GM18505 (cell line): ENCODE data around the gene ROBO4.

Experiments
- ATAC-seq: cut with Tn5 transposase; IDR thresholded peaks from one replicate; pipeline ENCODE4 v1.9.1; 2021; ENCODE audit not compliant: unreplicated experiment
- POLR2A ChIP-seq: IDR thresholded peaks from 4 replicates; pipeline ENCODE4 v1.6.1; 2011; ENCODE audit warnings: borderline replicate concordance; ENCODE audit not compliant: insufficient read depth, insufficient read length; ENCODE audit errors: extremely low read depth

Gene ROBO4

DNA sequence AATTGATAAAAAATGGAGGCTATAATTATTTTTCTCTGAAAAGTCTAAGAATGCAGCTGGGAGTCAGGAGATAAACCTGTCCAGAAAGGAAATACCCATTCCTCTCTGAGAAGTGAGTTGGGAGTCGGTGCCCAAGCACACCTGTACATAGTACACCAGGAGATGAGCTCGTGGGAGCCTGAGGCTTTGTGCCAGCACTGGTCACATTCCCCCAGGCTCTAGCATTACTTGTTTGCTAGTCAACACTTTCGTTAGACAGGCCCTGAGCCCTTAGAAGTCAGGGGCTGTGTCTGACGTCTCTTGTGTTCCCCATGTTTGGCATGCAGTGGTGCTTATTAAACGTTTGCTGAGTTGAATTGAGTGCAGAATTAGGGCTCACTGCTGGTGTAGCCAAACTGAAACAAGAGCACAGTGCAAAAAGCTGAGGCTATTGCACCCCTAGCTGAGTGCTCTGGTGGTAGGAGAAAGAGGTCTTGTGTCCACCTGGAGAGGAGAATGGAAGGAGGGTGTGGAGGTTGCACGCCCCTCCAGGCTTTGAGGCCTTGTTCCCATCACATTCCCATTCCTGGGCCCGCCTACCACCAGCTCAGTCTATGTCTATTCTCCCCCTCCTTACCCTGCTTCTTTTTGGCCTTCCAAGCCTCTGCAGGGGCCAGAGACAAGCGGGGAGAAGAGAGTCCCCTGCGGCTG is 6.8 kb downstream of the ROBO4 start:
- no peak for ATAC-seq
- no peak for TF ChIP-seq POLR2A

GRCh38 chr11:124890151-124890550 is 7.5 kb downstream of the ROBO4 start:
- no peak for ATAC-seq
- no peak for TF ChIP-seq POLR2A

- no peak for ATAC-seq
Measured at GRCh38 chr11:124889191-124890091, 8.2 kb downstream of the ROBO4 start.

DNA sequence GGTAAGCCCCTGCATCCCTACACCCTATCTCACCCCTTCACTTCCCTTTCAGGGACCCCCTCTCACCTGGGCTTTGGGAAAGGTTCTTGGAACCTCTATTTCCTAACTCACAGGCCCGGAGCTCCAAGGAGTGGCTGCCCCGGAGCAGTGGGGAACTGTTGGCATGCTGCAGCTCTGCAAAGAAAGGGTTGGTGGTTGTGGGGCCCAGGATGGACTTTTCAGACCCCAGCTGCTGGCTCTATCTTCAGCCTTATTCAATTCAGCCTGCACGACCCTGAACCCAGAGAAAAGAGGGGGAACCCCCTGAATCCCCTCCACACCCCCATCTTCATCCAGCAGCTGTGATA is 10.0 kb downstream of the ROBO4 start:
- TF ChIP-seq POLR2A: no peak
- ATAC-seq: no peak

More at GRCh38 chr11:124889191-124890091, 8.2 kb downstream of the ROBO4 start:
- TF ChIP-seq POLR2A: no peak

DNA sequence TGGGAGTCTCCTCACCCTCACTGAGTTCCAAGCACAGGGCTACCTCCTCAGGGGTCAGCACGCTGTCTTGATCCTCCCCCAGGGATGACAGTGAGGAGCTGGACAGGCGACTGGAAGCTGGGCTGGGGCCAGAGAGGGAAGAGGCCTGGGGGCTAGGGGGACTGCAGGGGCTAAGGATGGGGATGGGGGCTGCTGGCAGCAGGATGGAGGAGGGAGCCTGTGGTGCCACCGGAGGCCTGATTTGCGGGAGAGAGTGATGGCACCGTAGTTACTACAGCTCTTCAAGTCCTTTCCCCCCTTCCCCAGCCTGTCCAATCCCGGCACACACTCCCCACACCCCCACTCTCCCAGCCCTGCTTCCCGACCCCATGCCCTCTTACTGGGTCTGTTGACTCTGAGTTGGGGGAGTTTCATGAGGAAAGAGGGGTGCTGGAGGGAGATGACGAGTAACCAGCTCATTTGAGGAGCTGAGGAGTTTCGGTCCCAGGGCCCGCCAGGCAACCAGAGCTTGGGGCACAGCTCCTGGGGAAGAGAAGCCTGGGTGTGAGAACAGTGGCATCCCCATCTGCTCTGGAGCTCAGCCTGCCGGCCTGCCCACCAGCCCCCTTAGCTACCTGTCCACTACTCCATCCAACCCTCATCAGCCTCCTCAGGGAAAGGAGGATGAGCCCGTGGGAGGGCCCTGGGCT is 10.5 kb downstream of the ROBO4 start:
- ATAC-seq: no peak
- no peak for TF ChIP-seq POLR2A

DNA sequence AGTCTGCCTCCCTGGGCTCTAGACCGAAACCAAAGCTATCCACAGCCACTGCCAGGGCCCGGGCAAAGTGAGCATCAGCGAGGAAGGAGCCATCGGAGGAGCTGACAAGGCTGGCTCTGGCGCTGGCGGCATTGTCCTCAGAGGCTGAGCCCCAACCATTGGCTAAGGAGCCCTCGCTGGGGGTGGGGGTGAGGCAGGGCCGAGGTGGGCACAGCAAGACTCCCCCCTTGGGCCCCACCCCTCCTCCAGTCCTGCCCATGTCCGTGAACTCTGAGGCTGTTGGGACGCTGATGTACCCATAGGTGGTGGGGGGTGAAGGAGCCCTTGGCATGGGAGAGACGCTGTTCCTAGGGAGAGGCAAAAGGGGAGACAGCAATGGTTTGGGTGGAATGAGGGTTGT is 11.2 kb downstream of the ROBO4 start:
- no peak for ATAC-seq

GRCh38 chr11:124884869-124885479 is 12.7 kb downstream of the ROBO4 start:
- ATAC-seq: no peak
- no peak for TF ChIP-seq POLR2A

More for the DNA sequence above, 11.2 kb downstream of the ROBO4 start:
- TF ChIP-seq POLR2A: no peak

- no peak for ATAC-seq
- TF ChIP-seq POLR2A: no peak
Measured at GRCh38 chr11:124884340-124884739, 13.3 kb downstream of the ROBO4 start.

- no peak for ATAC-seq
- TF ChIP-seq POLR2A: no peak
Measured at GRCh38 chr11:124882339-124883071, 15.2 kb downstream of the ROBO4 start.

DNA sequence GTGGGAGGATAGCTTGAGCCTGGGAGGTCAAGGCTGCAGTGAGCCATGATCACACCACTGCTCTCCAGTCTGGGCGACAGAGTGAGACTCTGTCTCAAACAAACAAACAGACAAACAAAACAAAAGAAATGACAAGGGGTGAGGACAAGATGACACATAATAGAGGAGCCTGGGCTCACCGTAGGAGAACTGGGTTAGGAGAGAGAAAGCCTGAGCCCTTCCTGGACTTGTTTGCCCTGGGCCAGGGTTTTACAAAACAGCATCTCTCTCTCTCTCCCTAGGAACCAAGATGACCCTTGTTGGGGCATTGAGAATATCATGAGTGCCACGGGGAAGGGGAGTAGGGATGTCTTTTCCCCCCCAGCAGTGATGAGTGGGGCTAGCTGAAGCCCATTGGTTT is 16.7 kb downstream of the ROBO4 start:
- TF ChIP-seq POLR2A: no peak
- no peak for ATAC-seq

DNA sequence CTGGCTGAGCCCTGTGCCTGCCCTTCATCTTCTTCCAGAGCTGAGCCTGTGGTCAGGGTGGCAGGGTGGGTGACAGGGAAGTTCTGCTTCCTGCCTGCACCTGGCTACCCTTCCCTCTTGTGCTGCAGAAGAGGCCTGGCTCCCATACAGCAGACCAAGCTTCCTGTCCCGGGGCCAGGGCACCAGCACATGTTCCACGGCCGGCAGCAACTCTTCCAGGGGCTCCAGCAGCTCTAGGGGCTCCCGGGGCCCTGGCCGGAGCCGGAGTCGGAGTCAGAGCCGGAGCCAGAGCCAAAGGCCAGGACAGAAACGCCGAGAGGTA is 17.4 kb downstream of the ROBO4 start:
- TF ChIP-seq POLR2A: no peak
- ATAC-seq: no peak

DNA sequence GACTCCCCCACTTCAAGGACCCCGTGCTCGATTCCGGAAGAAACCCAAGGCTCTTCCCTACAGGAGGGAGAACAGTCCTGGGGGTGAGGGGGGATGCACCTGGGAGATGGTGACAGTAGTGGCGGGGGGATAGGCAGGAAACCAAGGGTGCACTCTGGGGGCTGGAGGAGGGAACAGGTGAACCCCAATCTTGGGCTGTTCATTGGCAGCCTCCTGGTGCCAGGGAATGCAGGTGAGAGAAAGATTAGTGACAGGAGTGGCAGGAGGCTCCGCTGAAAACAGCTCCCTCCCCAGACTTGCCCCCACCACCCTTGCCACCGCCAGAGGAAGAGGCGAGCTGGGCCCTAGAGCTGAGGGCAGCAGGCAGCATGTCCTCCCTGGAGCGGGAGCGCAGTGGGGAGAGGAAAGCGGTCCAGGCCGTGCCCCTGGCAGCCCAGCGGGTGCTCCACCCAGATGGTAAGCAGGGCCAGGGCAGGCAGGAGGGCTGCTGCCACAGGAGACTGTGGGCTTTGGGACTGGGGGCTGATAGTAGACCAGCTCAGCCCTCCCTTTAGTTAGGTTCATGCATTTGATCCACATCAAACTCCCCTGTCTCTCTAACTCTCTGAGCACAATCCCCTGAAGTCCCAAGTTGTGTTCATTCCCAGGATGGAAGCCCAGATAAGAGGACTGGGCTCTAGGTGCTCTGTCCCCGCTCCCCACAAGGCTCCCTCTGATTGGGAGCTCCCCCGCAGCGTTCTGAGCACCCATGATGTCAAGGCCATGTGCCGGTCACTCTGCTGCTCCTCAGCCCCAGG is 18.0 kb downstream of the ROBO4 start:
- no peak for ATAC-seq

More for the DNA sequence above, 18.0 kb downstream of the ROBO4 start:
- TF ChIP-seq POLR2A: no peak
